Heart left ventricle (tissue), 16 donors: ENCODE data around the gene PTTG1IP. TPM values are rescaled to one million over a fixed set of nuclear protein-coding genes. Genes with fewer than 3 reads are reported as not detected.
A peak's percentile ranks its signal among the peaks of the same experiment; 100 is the strongest.

Experiments used
- ATAC-seq, 4 donors: fragments of 200-7000 bp; cut with Tn5 transposase; one replicate each; pipeline ENCODE4 v1.9.1; 2020 to 2022; ENCODE audit warnings: moderate library complexity in 4 of 4, mild to moderate bottlenecking in 3 of 4, moderate number of reproducible peaks in 1 of 4
- DNase-seq, 5 donors: peaks; one replicate each; pipeline ENCODE4 v3.0.0-alpha.2; 2020
- H3K27ac ChIP-seq, 12 donors: fragments of 200-600 bp; sonication (generic) in 4 of 12; one replicate each; pipeline versions ENCODE4 v1.5.0 to v1.8.0; 2016 to 2022; ENCODE audit warnings: mild to moderate bottlenecking in 2 of 12
- H3K27me3 ChIP-seq, 9 donors: fragments of 200-600 bp; sonication (generic) in 2 of 9; one replicate each; pipeline versions ENCODE4 v1.5.1 to v1.8.0; 2016 to 2022; ENCODE audit warnings: mild to moderate bottlenecking in 3 of 9
- H3K36me3 ChIP-seq, 9 donors: fragments of 200-600 bp; sonication (generic) in 2 of 9; one replicate each; pipeline versions ENCODE4 v1.5.0 to v1.8.0; 2018 to 2022; ENCODE audit warnings: mild to moderate bottlenecking in 2 of 9
- H3K4me1 ChIP-seq, 12 donors: fragments of 200-600 bp; sonication (generic) in 4 of 12; one replicate each; pipeline versions ENCODE4 v1.5.0 to v1.8.0; 2016 to 2022; ENCODE audit warnings: mild to moderate bottlenecking in 3 of 12
- H3K4me3 ChIP-seq, 12 donors: fragments of 200-600 bp; sonication (generic) in 4 of 12; one replicate each; pipeline versions ENCODE4 v1.5.0 to v1.8.0; 2017 to 2022; ENCODE audit warnings: mild to moderate bottlenecking in 9 of 12, moderate library complexity in 4 of 12
- H3K9me3 ChIP-seq, 12 donors: fragments of 200-600 bp; sonication (generic) in 4 of 12; one replicate each; pipeline versions ENCODE4 v1.5.0 to v1.8.0; 2016 to 2022; ENCODE audit warnings: mild to moderate bottlenecking in 1 of 12
- CTCF ChIP-seq, 12 donors: fragments of 200-600 bp; sonication (generic) in 4 of 12; IDR thresholded peaks; one replicate each; pipeline versions ENCODE4 v1.5.0 to v1.8.0; 2018 to 2022; ENCODE audit warnings: antibody characterized with exemption in 12 of 12, mild to moderate bottlenecking in 5 of 12
- POLR2A ChIP-seq, 2 donors: fragments of 450-650 bp; IDR thresholded peaks; one replicate each; pipeline ENCODE4 v1.6.1; 2017; ENCODE audit warnings: antibody characterized with exemption in 2 of 2, mild to moderate bottlenecking in 2 of 2, moderate library complexity in 2 of 2
- WGBS, 4 donors: extraction: QIAGEN DNeasy Blood & Tissue Kit in 2 of 4; methylation state at CpG; one replicate each; pipeline versions ENCODE4 v1.1.5 to v1.1.7; 2013 to 2018; 5-methylcytosine and 5-hydroxymethylcytosine counted together
- intact Hi-C, 10 donors: fragments of 100-400 bp; cut with DNase I; formaldehyde crosslinking; loops; one replicate each; pipeline versions ENCODE4 v1.11.1 to v1.14.2; 2022
- polyA plus RNA-seq, 2 donors: library from polyadenylated mRNA; stranded (reverse); fragments of 200-250 nt; gene quantifications; one replicate each; pipeline ENCODE4 v1.2.3, GENCODE V29; 2013
- total RNA-seq, 9 donors: library from RNA; depleted of rRNA in 2 of 9; stranded (reverse); fragments of >200 nt in 2 of 9; fragmentation: NEBNext Ultra II Directional in 3 of 9; extraction: Animal tissue kit (Norgen Biotek cat#: 25700) in 3 of 9; gene quantifications; one replicate each; pipeline versions ENCODE4 v1.1.0 to v1.2.4, GENCODE V29; 2016 to 2023
- donor health status: ischemic (EF 13 %, LVEDD 7.1; RV severe dilation, severe dysfunction).
- donor health status: healthy with polysubstance abuse.
- donor health status: DM: no; HTN: yes; CAD: no.
- donor health status: DM: no; HTN: no; CAD: no.
- donor health status: ischemic (EF 25% LVEDD 6.9; RV normal size, moderate dysfunction).
- donor health status: ischemic (EF 25% LVEDD 5.7; RV mildly dilated, moderate dysfunction).
- donor health status: healthy.
- donor health status: DM: yes; HTN: yes; CAD: no.
- donor health status: ischemic (EF 35%, LVEDD 5.7; RV mildly dilated, moderate dysfunction).
- donor health status: nonischemic (EF 11% LVEDD 7.7; RV severe dilation, severe dysfunction).
- donor health status: DM: yes; HTN: yes; CAD: no.
- donor health status: PGD.
- donor health status: ischemic (EF 29% LVEDD 5.4; RV normal size, mild dysfunction).
- donor health status: nonischemic (EF 23%, LVEDD 6.1; RV moderate dilation, normal function).

The PTTG1IP gene
- total and polyA plus RNA-seq, 11 donors: 126 to 319 (median 172) TPM

GRCh38 chr21:44875316-44875700 lies 1.8 kb upstream of the PTTG1IP start:
- H3K4me3 ChIP-seq: peak overlapping the region in 10 of 12 donors; percentile 66 to 98 (median 82)
- no peaks in the 10 kb centered on the region for H3K27me3 ChIP-seq
- ATAC-seq (no peak), DNase-seq (peak in 1 of 5 donors; percentile 25)
- TF ChIP-seq POLR2A (IDR thresholded peaks at IDR 0.05) (no peak), CTCF (IDR thresholded peaks at IDR 0.05) (peak in 8 of 12 donors; percentile 18 to 49 (median 28))
- intact Hi-C loops: loop anchor here in 6 of 10 donors (2.0 to 10.0 kb wide), 6 partner anchors 57 to 259 kb away; partner anchors contain the start of gene UBE2G2 (in 3 of the 6)
- peak overlapping the region in 11 of 12 donors; percentile 90 to 99 (median 95) for H3K27ac ChIP-seq
- no peaks in the 10 kb centered on the region for H3K36me3 ChIP-seq
- H3K9me3 ChIP-seq: no peaks in the 10 kb centered on the region
- 18 to 23% (median 21%) methylated on average over 6 of the region's 6 CpGs for WGBS, 4 donors
- H3K4me1 ChIP-seq: peaks cover 0 to 81% (median 40%) of the 10 kb centered on the region in 12 donors

- TF ChIP-seq CTCF (IDR thresholded peaks at IDR 0.05): no peak
- TF ChIP-seq POLR2A (IDR thresholded peaks at IDR 0.05): peak in 1 of 2 donors; percentile 32
- Histone ChIP-seq H3K4me3 (peak overlapping the region; percentile 66 to 98 (median 86)), H3K4me1 (peaks cover 0 to 81% (median 44%) of the 10 kb centered on the region in 12 donors), H3K27ac (peak overlapping the region; percentile 90 to 99 (median 95)), H3K36me3 (no peaks in the 10 kb centered on the region), H3K27me3 (no peaks in the 10 kb centered on the region), H3K9me3 (no peaks in the 10 kb centered on the region)
- DNase-seq (peak; percentile 75 to 86 (median 86)), ATAC-seq (peak; percentile 10 to 33 (median 21))
- intact Hi-C loops: loop anchor here (2.0 to 10.0 kb wide), 8 partner anchors 57 to 260 kb away; partner anchors contain the start of genes UBE2G2 (in 8 of the 10) and SUMO3 (in 4 of the 10)
- 15 to 34% (median 23%) methylated on average over 34 to 49 of the region's 49 CpGs for WGBS, 4 donors
These were observed 1.2 kb upstream of the PTTG1IP start for GRCh38 chr21:44874497-44875315.

GRCh38 chr21:44874240-44874496 lies 678 bp upstream of the PTTG1IP start:
- DNase-seq (no peak), ATAC-seq (no peak)
- Histone ChIP-seq H3K27me3 (no peaks in the 10 kb centered on the region), H3K36me3 (no peaks in the 10 kb centered on the region), H3K4me1 (peaks cover 0 to 81% (median 48%) of the 10 kb centered on the region in 12 donors), H3K27ac (peak overlapping the region; percentile 90 to 99 (median 95)), H3K4me3 (peak overlapping the region; percentile 66 to 98 (median 86)), H3K9me3 (no peaks in the 10 kb centered on the region)
- WGBS, 4 donors: 7 to 30% (median 14%) methylated on average over 18 to 20 of the region's 20 CpGs
- intact Hi-C loops: loop anchor here (2.0 to 10.0 kb wide), 7 partner anchors 57 to 261 kb away; partner anchors contain the start of genes UBE2G2 (in 8 of the 10) and SUMO3 (in 4 of the 10)
- TF ChIP-seq CTCF (IDR thresholded peaks at IDR 0.05): no peak
- TF ChIP-seq POLR2A (IDR thresholded peaks at IDR 0.05): no peak
